Measurements from ENCODE around the gene MYLK. TPM values are rescaled to one million over a fixed set of nuclear protein-coding genes. Genes with fewer than 3 reads are reported as not detected.
"Not testable (repeated sequence)": the region's sequence is repeated elsewhere in the genome, so short reads cannot be mapped to it uniquely, and the experiment has no call there.

MYLK gene
- total RNA-seq, 4 donors from 2014 or later: 9.7 to 92.8 (median 32.5) TPM

DNA sequence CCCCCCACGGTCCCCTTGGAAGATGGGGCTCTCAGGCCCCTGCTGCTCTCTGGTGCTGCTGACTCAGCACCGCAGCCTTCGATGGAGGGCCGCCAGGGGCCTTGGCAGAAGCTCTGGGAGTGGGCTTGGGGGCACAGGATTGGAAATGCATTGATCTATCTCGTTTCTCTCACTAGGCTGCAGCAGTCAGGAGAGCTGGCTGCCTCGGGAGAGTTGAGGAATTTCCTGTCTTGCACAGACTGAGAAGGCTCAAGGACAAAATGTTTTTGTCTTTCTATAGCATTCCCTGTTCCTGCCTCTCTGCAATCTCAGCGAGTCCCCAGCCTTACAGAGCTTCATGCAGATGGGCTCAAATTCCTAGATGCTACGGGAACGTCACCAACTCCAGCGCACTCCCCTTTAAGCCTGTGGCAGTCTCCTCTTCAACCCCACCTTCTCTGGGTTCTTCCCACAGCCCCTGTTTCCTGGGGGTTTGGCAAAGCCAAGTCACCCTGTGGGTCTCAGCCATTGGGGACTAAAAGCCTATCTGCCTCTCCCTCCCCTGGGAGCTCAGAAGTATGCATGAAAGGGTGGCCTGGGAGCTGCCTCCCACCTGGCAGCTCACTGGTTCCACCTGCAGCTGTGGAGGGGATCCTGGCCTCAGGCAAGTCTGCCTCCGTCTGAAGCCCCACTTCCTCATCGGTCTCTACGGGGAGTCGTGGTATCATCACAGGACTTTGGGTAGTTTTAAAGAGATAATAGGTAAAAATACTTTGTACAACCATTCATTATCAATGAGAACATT lies 171.9 kb downstream of the MYLK start:
- DNase-seq (ENCODE audit: low spot score in 2 of 2): no peak
- H3K4me3 ChIP-seq (ENCODE audit: low read depth, poor library complexity, severe bottlenecking): no peak overlapping the region
- WGBS, 2 donors: 62 to 67% methylated on average over 14 of the region's 14 CpGs
- TF ChIP-seq POLR2A (IDR thresholded peaks at IDR 0.05): no peak
- TF ChIP-seq, protein P1, sequence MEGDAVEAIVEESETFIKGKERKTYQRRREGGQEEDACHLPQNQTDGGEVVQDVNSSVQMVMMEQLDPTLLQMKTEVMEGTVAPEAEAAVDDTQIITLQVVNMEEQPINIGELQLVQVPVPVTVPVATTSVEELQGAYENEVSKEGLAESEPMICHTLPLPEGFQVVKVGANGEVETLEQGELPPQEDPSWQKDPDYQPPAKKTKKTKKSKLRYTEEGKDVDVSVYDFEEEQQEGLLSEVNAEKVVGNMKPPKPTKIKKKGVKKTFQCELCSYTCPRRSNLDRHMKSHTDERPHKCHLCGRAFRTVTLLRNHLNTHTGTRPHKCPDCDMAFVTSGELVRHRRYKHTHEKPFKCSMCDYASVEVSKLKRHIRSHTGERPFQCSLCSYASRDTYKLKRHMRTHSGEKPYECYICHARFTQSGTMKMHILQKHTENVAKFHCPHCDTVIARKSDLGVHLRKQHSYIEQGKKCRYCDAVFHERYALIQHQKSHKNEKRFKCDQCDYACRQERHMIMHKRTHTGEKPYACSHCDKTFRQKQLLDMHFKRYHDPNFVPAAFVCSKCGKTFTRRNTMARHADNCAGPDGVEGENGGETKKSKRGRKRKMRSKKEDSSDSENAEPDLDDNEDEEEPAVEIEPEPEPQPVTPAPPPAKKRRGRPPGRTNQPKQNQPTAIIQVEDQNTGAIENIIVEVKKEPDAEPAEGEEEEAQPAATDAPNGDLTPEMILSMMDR (IDR thresholded peaks at IDR 0.05): no peak
- intact Hi-C loops (cut with DNase I; ENCODE audit: low total_unique reads): loop anchor here (2.0 kb wide), 1 partner anchor 51 kb away; no protein-coding TSS in a partner anchor

DNA sequence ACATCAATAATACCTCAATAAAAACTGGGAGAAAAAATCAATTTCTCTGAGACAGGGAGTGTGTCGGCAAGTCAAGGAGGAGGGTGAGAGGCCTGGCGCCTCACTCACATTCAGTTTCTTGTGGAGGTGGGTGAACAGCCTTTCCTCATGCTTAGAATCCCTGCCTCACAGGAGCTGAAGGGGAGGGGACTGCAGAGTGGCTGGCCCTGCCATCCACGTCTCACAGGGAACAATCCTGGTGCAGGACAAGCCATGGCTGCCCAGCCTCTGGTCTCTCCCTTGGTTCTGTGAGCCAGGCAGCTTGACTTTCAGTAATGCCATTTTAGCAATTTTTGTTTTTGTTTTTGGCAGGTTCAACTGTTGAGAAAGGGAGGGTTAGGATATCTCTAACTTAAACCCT lies 172.8 kb downstream of the MYLK start:
- 89 to 93% methylated on average over 3 of the region's 3 CpGs for WGBS, 2 donors
- no peak overlapping the region for H3K4me3 ChIP-seq (ENCODE audit: low read depth, poor library complexity, severe bottlenecking)
- TF ChIP-seq, protein P1 (IDR thresholded peaks at IDR 0.05): no peak
- no peak for TF ChIP-seq POLR2A (IDR thresholded peaks at IDR 0.05)
- intact Hi-C loops (cut with DNase I; ENCODE audit: low total_unique reads): no loop called here
- DNase-seq (ENCODE audit: low spot score in 2 of 2): no peak

DNA sequence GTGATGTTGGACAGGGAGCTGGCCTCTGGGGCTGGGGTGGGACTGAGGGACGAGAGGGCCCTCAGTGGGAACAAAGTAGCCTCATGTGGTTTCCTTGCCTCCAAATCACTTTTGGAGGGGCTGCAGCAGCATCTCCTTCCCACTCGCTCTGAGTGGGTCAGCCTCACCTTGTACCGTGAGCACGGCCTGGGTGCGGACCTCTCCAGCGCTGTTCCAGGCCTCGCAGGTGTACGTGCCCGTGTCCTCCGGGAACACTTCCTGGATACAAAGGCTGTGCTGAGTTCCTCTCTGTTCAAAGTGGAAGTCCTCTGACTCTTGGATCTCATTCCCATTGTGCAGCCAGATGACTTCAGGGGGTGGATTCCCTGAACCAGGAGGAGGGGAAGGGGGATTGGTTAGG lies 175.6 kb downstream of the MYLK start:
- DNase-seq (ENCODE audit: low spot score in 2 of 2): no peak
- intact Hi-C loops (cut with DNase I; ENCODE audit: low total_unique reads): no loop called here
- 81 to 91% methylated on average over 9 to 10 of the region's 10 CpGs for WGBS, 2 donors
- H3K4me3 ChIP-seq (ENCODE audit: low read depth, poor library complexity, severe bottlenecking): no peak overlapping the region
- TF ChIP-seq POLR2A (IDR thresholded peaks at IDR 0.05): no peak
- TF ChIP-seq, protein P1 (IDR thresholded peaks at IDR 0.05): no peak

DNA sequence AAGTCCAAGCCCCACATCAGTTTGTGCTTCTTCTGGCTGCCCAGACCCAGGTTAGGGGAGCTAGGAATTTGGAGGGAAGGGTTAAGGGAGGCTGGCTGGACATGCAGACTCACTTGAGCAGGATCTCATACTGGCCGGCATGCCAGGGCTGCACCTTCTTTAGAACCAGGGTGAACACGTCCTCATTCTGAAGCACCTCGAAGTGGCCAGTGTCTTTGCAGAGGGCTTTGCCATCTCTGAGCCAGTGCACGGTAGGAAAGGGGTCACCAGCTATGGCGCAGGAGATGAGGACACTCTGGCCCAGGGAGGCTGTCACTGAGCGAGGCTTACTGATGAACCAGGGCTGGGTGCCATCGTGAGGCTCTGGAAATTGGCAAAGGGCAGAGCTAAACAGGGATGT lies 176.5 kb downstream of the MYLK start:
- DNase-seq (ENCODE audit: low spot score in 2 of 2); intact Hi-C loops (cut with DNase I; ENCODE audit: low total_unique reads); H3K4me3 ChIP-seq (ENCODE audit: low read depth, poor library complexity, severe bottlenecking): not testable (repeated sequence)
- WGBS, 2 donors: 92 to 95% methylated on average over 7 of the region's 7 CpGs

DNA sequence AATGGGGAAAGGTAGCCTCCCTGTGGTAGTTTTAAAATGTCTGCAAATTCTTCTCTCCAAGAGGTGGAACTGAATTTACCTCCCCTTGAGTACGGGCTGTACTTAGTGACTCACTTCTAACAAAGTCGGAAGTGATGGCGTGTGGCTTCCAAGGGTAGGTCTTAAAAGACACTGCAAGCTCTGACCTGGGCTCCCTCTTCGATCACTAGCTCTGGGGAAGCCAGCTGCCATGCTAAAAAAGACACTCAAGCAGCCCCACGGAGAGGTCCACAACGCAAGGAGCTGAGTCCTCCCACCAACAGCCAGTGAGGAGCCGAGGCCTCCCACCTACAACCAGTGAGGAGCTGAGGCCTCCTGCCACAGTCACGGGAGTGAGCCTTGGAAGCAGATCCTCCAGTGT lies 177.3 kb downstream of the MYLK start:
- intact Hi-C loops (cut with DNase I; ENCODE audit: low total_unique reads): no loop called here
- TF ChIP-seq POLR2A (IDR thresholded peaks at IDR 0.05): no peak
- TF ChIP-seq, protein P1 (IDR thresholded peaks at IDR 0.05): no peak
- WGBS, 2 donors: 86 to 90% methylated on average over 8 of the region's 8 CpGs
- DNase-seq (ENCODE audit: low spot score in 2 of 2): no peak
- H3K4me3 ChIP-seq (ENCODE audit: low read depth, poor library complexity, severe bottlenecking): no peak overlapping the region

DNA sequence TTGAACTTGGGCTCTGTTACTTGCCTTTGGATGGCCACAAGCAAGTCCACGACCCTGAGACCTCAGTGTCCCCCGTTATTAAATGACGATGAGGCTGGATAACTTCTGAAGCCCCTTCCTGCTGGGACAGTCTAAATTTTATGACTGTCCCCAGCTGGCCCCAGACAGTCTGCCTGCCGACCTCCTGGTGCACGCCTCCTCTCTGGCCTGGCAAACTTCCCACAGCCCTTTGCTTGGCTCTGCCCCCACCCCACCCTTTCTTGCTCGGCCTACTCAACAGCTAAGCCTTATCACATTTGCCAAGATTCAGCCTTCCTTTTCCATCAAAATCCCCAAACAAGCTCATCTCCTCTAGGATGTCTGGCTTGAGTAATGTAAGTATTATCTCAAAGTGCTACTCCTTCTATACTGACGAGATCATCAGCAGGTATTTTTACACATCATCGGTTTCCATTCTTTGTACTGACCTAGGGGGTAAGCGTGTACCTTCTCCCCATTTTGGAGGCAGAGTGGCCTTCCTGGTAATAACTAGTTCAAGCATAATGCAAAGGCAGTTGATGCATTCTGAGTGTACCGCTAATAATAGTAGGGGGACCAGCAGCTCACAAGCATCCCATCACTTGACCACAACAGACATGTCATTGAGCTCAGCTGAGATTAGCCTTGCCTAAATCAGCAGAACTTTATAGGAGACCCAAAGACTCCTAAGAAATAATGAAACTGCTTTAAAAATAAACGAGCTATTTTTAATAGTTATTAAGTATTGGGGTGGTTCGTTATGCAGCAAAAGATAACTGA lies 178.4 kb downstream of the MYLK start:
- DNase-seq (ENCODE audit: low spot score in 2 of 2): no peak
- 73 to 76% methylated on average over 12 of the region's 12 CpGs for WGBS, 2 donors
- intact Hi-C loops (cut with DNase I; ENCODE audit: low total_unique reads): no loop called here
- no peak overlapping the region for H3K4me3 ChIP-seq (ENCODE audit: low read depth, poor library complexity, severe bottlenecking)
- TF ChIP-seq POLR2A (IDR thresholded peaks at IDR 0.05): no peak
- TF ChIP-seq, protein P1 (IDR thresholded peaks at IDR 0.05): no peak

DNA sequence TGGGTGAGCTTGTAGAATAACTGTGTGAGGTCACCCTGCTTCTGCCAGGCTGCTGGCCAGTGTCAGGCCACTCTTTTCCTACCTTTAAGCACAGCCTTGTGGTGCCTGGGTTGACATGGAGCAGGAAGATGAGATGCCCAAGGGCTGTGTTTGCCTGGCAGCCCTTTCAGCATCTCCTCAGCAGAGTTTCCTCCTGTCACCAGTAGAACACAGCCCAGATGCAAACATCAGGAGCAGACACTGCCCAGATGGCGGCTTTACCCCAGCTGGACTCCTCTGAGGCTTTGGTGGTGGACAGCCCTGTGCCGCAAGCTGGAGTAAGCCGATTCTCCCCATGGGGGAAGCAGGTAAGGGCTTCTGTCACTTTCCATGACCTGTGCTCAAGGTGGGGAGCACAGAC lies 180.5 kb downstream of the MYLK start:
- WGBS, 2 donors: 88 to 97% methylated on average over 3 of the region's 3 CpGs
- H3K4me3 ChIP-seq (ENCODE audit: low read depth, poor library complexity, severe bottlenecking); intact Hi-C loops (cut with DNase I; ENCODE audit: low total_unique reads); DNase-seq (ENCODE audit: low spot score in 2 of 2): not testable (repeated sequence)

All from lower leg skin (tissue), 4 donors.